HepG2 (cell line): ENCODE measurements around the gene PLA2G4B. TPM values are rescaled to one million over a fixed set of nuclear protein-coding genes. Genes with fewer than 3 reads are reported as not detected.

ENCODE experiments used
- ATAC-seq: fragments of 200-7000 bp; cut with Tn5 transposase; 3 replicates; pipeline ENCODE4 v1.9.1; 2020; ENCODE audit warnings: mild to moderate bottlenecking, moderate library complexity
- BruUV-seq: library from RNA; stranded (reverse); fragments of 400-500 nt; replicated peaks from 2 replicates; lab custom pipeline; 2021; lab: Mats Ljungman, UMichigan
- CTCF ChIA-PET: fragments of 300-600 bp; formaldehyde crosslinking; extraction: SDS; loops from one replicate; lab custom pipeline; 2021; ENCODE audit warnings: low total read pairs, inconsistent platforms, low intra/inter-chr PET ratio; lab: Yijun Ruan, JAX
- POLR2A ChIA-PET: fragments of 350-600 bp; sonication (Branson Sonifier 250); formaldehyde crosslinking; loops from one replicate; lab custom pipeline; 2020; ENCODE audit warnings: antibody characterized with exemption, inconsistent platforms; lab: Yijun Ruan, JAX
- DNase-seq: peaks from one replicate; pipeline ENCODE4 v3.0.0-alpha.2; 2015; ENCODE audit warnings: low spot score
- FAIRE-seq: peaks from 3 replicates; lab custom pipeline; 2011; peaks lifted over from hg19 to GRCh38; lab: Jason Lieb, UNC
- H2AFZ ChIP-seq: one replicate; pipeline ENCODE4 v1.6.1; 2011; ENCODE audit warnings: low read length, inconsistent platforms
- H3K27ac ChIP-seq: fragments of 300-600 bp; 3 replicates; pipeline ENCODE4 v1.8.0; 2011; ENCODE audit warnings: mixed run types, mild to moderate bottlenecking, mixed read lengths, low read length, inconsistent platforms; ENCODE audit not compliant: insufficient read depth; ENCODE audit errors: extremely low read length
- H3K27me3 ChIP-seq, 2 experiments: fragments of 200-600 bp in 1 of 2; 2 replicates in 1 of 2; 3 replicates in 1 of 2; pipeline versions ENCODE4 v1.6.0 to v1.8.0; 2011; ENCODE audit warnings: low read length in 2 of 2, mild to moderate bottlenecking in 2 of 2, moderate library complexity in 2 of 2, inconsistent platforms in 1 of 2; ENCODE audit not compliant: insufficient read depth in 2 of 2, control insufficient read depth in 1 of 2
- H3K36me3 ChIP-seq, 2 experiments: fragments of 200-600 bp in 1 of 2; replicated peaks in 1 of 2; 2 replicates in 1 of 2; 3 replicates in 1 of 2; pipeline versions ENCODE4 v1.5.1 to v1.8.0; 2011; ENCODE audit warnings: low read length in 2 of 2, inconsistent platforms in 1 of 2; ENCODE audit not compliant: insufficient read depth in 2 of 2, control insufficient read depth in 1 of 2
- H3K4me1 ChIP-seq: 2 replicates; pipeline ENCODE4 v1.5.1; 2012; ENCODE audit warnings: low read length, inconsistent platforms; ENCODE audit not compliant: insufficient read depth
- H3K4me2 ChIP-seq: 2 replicates; pipeline ENCODE4 v1.6.0; 2011; ENCODE audit warnings: low read depth, low read length, inconsistent platforms
- H3K4me3 ChIP-seq, 3 experiments: fragments of 200-600 bp in 1 of 3; sonication (generic), shearing (Covaris generic) in 1 of 3; replicated peaks in 1 of 3; 2 replicates each; pipeline ENCODE4 v1.5.1; 2011 to 2016; ENCODE audit warnings: low read length in 3 of 3, inconsistent platforms in 2 of 3, low read depth in 2 of 3, mild to moderate bottlenecking in 2 of 3, control low read depth in 1 of 3, mixed read lengths in 1 of 3; ENCODE audit not compliant: insufficient read depth in 1 of 3
- H3K79me2 ChIP-seq: one replicate; pipeline ENCODE4 v1.6.1; 2011; ENCODE audit warnings: low read length, inconsistent platforms; ENCODE audit not compliant: insufficient read depth
- H3K9ac ChIP-seq: 2 replicates; pipeline ENCODE4 v1.6.0; 2011; ENCODE audit warnings: mild to moderate bottlenecking, low read depth, low read length, inconsistent platforms; ENCODE audit not compliant: insufficient read depth
- H3K9me3 ChIP-seq: 2 replicates; pipeline ENCODE4 v1.5.1; 2012; ENCODE audit warnings: mild to moderate bottlenecking, low read length
- H4K20me1 ChIP-seq: 2 replicates; pipeline ENCODE4 v1.6.0; 2011; ENCODE audit warnings: inconsistent platforms, mild to moderate bottlenecking, low read length, moderate library complexity; ENCODE audit not compliant: insufficient read depth
- AGO2 ChIP-seq: fragments of 200-400 bp; formaldehyde crosslinking; optimal IDR thresholded peaks from 2 replicates; pipeline ENCODE3; 2017; ENCODE audit warnings: mild to moderate bottlenecking, low read depth, low read length, moderate library complexity
- AKAP8 ChIP-seq: sonication (generic); formaldehyde crosslinking; IDR thresholded peaks from 2 replicates; pipeline ENCODE4 v1.5.1; 2020; ENCODE audit warnings: mild to moderate bottlenecking, missing genetic modification reagents
- FOXA3 ChIP-seq: IDR thresholded peaks from 2 replicates; pipeline ENCODE4 v1.6.1; 2016; ENCODE audit warnings: missing genetic modification reagents, missing compliant biosample characterization
- HMGA1 ChIP-seq: sonication (generic); formaldehyde crosslinking; conservative IDR thresholded peaks from 2 replicates; pipeline ENCODE4 v1.4.0; 2020; ENCODE audit warnings: missing genetic modification reagents
- HNRNPL ChIP-seq: fragments of 200-400 bp; formaldehyde crosslinking; IDR thresholded peaks from 2 replicates; pipeline ENCODE4 v1.6.1; 2017; ENCODE audit warnings: mild to moderate bottlenecking, low read depth, low read length
- KDM2A ChIP-seq: sonication (generic); formaldehyde crosslinking; IDR thresholded peaks from 2 replicates; pipeline ENCODE4 v1.4.0; 2020; ENCODE audit warnings: low read depth, missing genetic modification reagents, borderline replicate concordance
- SKI ChIP-seq: fragments of 450-650 bp; IDR thresholded peaks from one replicate; pipeline ENCODE4 v1.6.1; 2018; ENCODE audit warnings: mild to moderate bottlenecking; ENCODE audit not compliant: partially characterized antibody
- ZFX ChIP-seq: sonication (generic); formaldehyde crosslinking; IDR thresholded peaks from 2 replicates; pipeline ENCODE4 v1.4.0; 2020; ENCODE audit warnings: mild to moderate bottlenecking, low read depth, missing genetic modification reagents, moderate library complexity
- ZKSCAN8 ChIP-seq: IDR thresholded peaks from 2 replicates; pipeline ENCODE4 v1.6.1; 2016; ENCODE audit warnings: borderline replicate concordance, missing genetic modification reagents, missing compliant biosample characterization
- ZNF430 ChIP-seq: sonication (generic); formaldehyde crosslinking; IDR thresholded peaks from 2 replicates; pipeline ENCODE4 v1.9.0; 2021; ENCODE audit warnings: mild to moderate bottlenecking, missing genetic modification reagents
- ZNF605 ChIP-seq: sonication (generic); formaldehyde crosslinking; IDR thresholded peaks from 2 replicates; pipeline ENCODE4 v1.8.0; 2022; ENCODE audit warnings: mild to moderate bottlenecking, missing genetic modification reagents
- WGBS: methylation state at CpG from one replicate; pipeline ENCODE4 v1.1.6; 2017; ENCODE audit warnings: low lambda C conversion rate; 5-methylcytosine and 5-hydroxymethylcytosine counted together
- in situ Hi-C: cut with HindIII; loops from 2 replicates; pipeline ENCODE4 v1.10.0; 2017; ENCODE audit warnings: low pct_unique_long_range_greater_than_20kb; ENCODE audit not compliant: extremely low pct_ligation_motif_present
- intact Hi-C: fragments of 100-400 bp; cut with micrococcal nuclease; formaldehyde crosslinking; loops from one replicate; pipeline ENCODE4 v1.10.0; 2022; ENCODE audit not compliant: unreplicated experiment
- polyA plus RNA-seq, 8 experiments: library from polyadenylated mRNA; depleted of rRNA in 3 of 8; stranded (reverse) in 7 of 8; unstranded in 1 of 8; fragments of >200 nt; fragmentation: Illumina TruSeq in 4 of 8; extraction: Trizol in 4 of 8; gene quantifications; 2 replicates each; pipeline versions ENCODE4 v1.2.1 to v1.2.3, GENCODE V29; 2011 to 2016; ENCODE audit warnings: low read depth in 4 of 8, missing spikeins in 1 of 8, mixed read lengths in 1 of 8; ENCODE audit not compliant: insufficient read depth in 1 of 8
- total RNA-seq, 5 experiments: library from RNA; depleted of rRNA; stranded (reverse); fragments of >200 nt; fragmentation: Illumina TruSeq; extraction: Trizol; gene quantifications; 2 replicates each; pipeline ENCODE4 v1.2.3, GENCODE V29; 2016; ENCODE audit warnings: low read depth in 1 of 5
- TF ChIP-seq, protein P1 (sequence below): sonication (generic); formaldehyde crosslinking; IDR thresholded peaks from 2 replicates; pipeline ENCODE4 v1.8.1; 2023; ENCODE audit warnings: mild to moderate bottlenecking, missing genetic modification reagents, borderline replicate concordance

Gene PLA2G4B
- total and polyA plus RNA-seq, 2 of the 13 experiments (the other 11 are each of a cell fraction or from before 2014, with no cell fraction given), result 5.1 to 8.0 TPM

DNA sequence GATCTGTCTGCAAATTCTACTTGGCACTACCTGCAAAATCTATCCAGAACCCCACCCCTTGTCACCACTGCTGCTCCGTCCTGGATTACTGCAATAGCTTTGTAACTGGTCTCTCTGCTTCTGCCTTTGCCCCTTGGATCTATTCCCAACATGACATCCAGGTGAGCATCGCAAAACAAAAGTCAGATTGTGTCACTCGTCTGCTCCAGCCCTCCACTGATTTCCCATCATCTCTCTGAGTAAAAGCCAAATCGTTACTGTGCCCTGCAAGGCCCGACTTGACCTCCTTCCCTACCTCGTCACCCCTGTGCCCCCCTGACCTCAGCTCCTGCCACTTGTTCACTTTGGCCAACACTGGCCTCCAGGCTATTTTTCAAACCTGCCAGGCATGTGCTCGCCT, 45.8 kb downstream of the PLA2G4B start:
- Histone ChIP-seq H3K27me3 (peaks cover 11 to 62% of the 10 kb centered on the region in 2 experiments; a peak in 4 of 5 replicates), H3K36me3 (no peaks in the 10 kb centered on the region), H2AFZ (no peak overlapping the region)
- CTCF ChIA-PET, result no interaction called here
- DNase-seq, result no peak
- TF ChIP-seq KDM2A (no peak), ZFX (CRISPR knock-in tag) (no peak), ZNF605 (CRISPR knock-in tag) (no peak), HMGA1 (CRISPR knock-in tag) (no peak), ZKSCAN8 (no peak), HNRNPL (no peak)
- TF ChIP-seq, all 625 proteins: peak for 0
- H3K4me3 ChIP-seq, result no peak overlapping the region
- H3K79me2 ChIP-seq, result no peaks in the 10 kb centered on the region
- no TSS peak for BruUV-seq
- intact Hi-C loops (no loop called here), in situ Hi-C loops (no loop called here)
- WGBS, result 41% methylated on average over 7 of the region's 7 CpGs
- POLR2A ChIA-PET, result no interaction called here
- H3K9ac ChIP-seq, result no peak overlapping the region
- peaks cover 8% of the 10 kb centered on the region; the same call in 1 of the 2 replicates for H3K4me1 ChIP-seq
- 0 out of 2 replicates have a peak, but pooled peaks cover 3% of the 10 kb centered on the region for H4K20me1 ChIP-seq
- H3K4me2 ChIP-seq, result no peak overlapping the region
- H3K9me3 ChIP-seq, result no peaks in the 10 kb centered on the region
- no peak overlapping the region for H3K27ac ChIP-seq
- FAIRE-seq (no peak), ATAC-seq (no peak)

DNA sequence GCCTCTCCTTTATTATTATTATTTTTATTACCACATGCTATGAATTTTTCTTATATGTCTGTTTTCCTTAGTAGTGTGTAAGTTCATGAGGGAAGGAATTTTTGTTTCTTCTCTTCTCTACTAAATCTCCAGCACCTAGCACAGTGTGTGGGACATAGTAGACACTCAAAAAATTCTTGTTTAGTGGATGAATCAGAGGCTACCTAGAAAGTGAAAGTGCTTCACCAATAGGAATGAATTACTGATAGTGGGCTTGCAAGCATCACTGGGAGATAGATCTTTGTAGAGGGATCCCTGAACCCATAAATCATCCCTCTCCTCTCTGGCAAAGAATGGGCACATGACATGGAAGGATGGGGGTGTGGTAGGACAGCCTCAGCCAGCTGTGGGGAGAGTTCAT, 46.7 kb downstream of the PLA2G4B start:
- H3K9me3 ChIP-seq, result no peaks in the 10 kb centered on the region
- intact Hi-C loops, result no loop called here
- no peaks in the 10 kb centered on the region for H3K36me3 ChIP-seq
- DNase-seq (no peak), FAIRE-seq (no peak), ATAC-seq (no peak)
- in situ Hi-C loops, result no loop called here
- H3K9ac ChIP-seq, result no peak overlapping the region
- ChIA-PET CTCF (no interaction called here), POLR2A (no interaction called here)
- no peak overlapping the region for H3K27ac ChIP-seq
- peaks cover 8% of the 10 kb centered on the region; the same call in 1 of the 2 replicates for H3K4me1 ChIP-seq
- no peak overlapping the region for H3K4me3 ChIP-seq
- no TSS peak for BruUV-seq
- no peaks in the 10 kb centered on the region for H3K79me2 ChIP-seq
- TF ChIP-seq FOXA3 (CRISPR knock-in tag) (no peak), SKI (no peak), AKAP8 (CRISPR knock-in tag) (no peak), ZNF430 (CRISPR knock-in tag) (no peak), AGO2 (no peak)
- TF ChIP-seq, protein P1, sequence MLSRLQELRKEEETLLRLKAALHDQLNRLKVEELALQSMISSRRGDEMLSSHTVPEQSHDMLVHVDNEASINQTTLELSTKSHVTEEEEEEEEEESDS, result no peak
- 0 out of 2 replicates have a peak, but pooled peaks cover 3% of the 10 kb centered on the region for H4K20me1 ChIP-seq
- H3K27me3 ChIP-seq, result peaks cover 7 to 59% of the 10 kb centered on the region in 2 experiments; a peak in 4 of 5 replicates
- H3K4me2 ChIP-seq, result no peak overlapping the region
- H2AFZ ChIP-seq, result no peak overlapping the region
